Mesendoderm (in vitro differentiated cells): ENCODE results near the gene HS1BP3.

Experiments
- DNase-seq: peaks from one replicate; pipeline ENCODE4 v3.0.0; 2013
- H2AK5ac ChIP-seq: 2 replicates; pipeline ENCODE4 v1.6.1; 2013; ENCODE audit warnings: low read length, inconsistent platforms
- H2BK120ac ChIP-seq: 2 replicates; pipeline ENCODE4 v1.6.1; 2013; ENCODE audit warnings: low read depth, mild to moderate bottlenecking, low read length, moderate library complexity, mixed read lengths
- H2BK15ac ChIP-seq: replicated peaks from 2 replicates; pipeline ENCODE4 v1.6.1; 2013; ENCODE audit warnings: low read depth, mild to moderate bottlenecking, moderate library complexity
- H2BK5ac ChIP-seq: 2 replicates; pipeline ENCODE4 v1.6.1; 2013; ENCODE audit warnings: low read length, inconsistent platforms
- H3K18ac ChIP-seq: 2 replicates; pipeline ENCODE4 v1.6.1; 2013; ENCODE audit warnings: mild to moderate bottlenecking, low read length, mixed read lengths
- H3K23ac ChIP-seq: one replicate; pipeline ENCODE4 v1.6.1; 2013; ENCODE audit warnings: low read length
- H3K27ac ChIP-seq: 2 replicates; pipeline ENCODE4 v1.5.1; 2013; ENCODE audit warnings: low read depth, mild to moderate bottlenecking, inconsistent platforms, low read length, moderate library complexity
- H3K27me3 ChIP-seq: 2 replicates; pipeline ENCODE4 v1.6.1; 2013; ENCODE audit warnings: low read length, control low read depth, mild to moderate bottlenecking, inconsistent platforms; ENCODE audit not compliant: insufficient read depth, poor library complexity
- H3K36me3 ChIP-seq: 2 replicates; pipeline ENCODE4 v1.6.1; 2013; ENCODE audit warnings: low read length, inconsistent platforms; ENCODE audit not compliant: control insufficient read depth, insufficient read depth
- H3K4ac ChIP-seq: one replicate; pipeline ENCODE4 v1.6.1; 2013; ENCODE audit warnings: low read depth, mild to moderate bottlenecking, low read length, moderate library complexity
- H3K4me1 ChIP-seq: 2 replicates; pipeline ENCODE4 v1.6.1; 2013; ENCODE audit warnings: low read depth, low read length, inconsistent platforms; ENCODE audit not compliant: control insufficient read depth
- H3K4me2 ChIP-seq: 2 replicates; pipeline ENCODE4 v1.6.1; 2013; ENCODE audit warnings: low read length
- H3K4me3 ChIP-seq: 2 replicates; pipeline ENCODE4 v1.5.1; 2013; ENCODE audit warnings: mild to moderate bottlenecking, low read length
- H3K56ac ChIP-seq: one replicate; pipeline ENCODE4 v1.6.1; 2013; ENCODE audit warnings: low read length
- H3K79me1 ChIP-seq: 2 replicates; pipeline ENCODE4 v1.6.1; 2013; ENCODE audit warnings: low read length, inconsistent platforms
- H3K79me2 ChIP-seq: 2 replicates; pipeline ENCODE4 v1.6.1; 2013; ENCODE audit warnings: mild to moderate bottlenecking, low read length; ENCODE audit not compliant: control insufficient read depth, insufficient read depth
- H3K9ac ChIP-seq: 2 replicates; pipeline ENCODE4 v1.6.1; 2013; ENCODE audit warnings: low read length, inconsistent platforms
- H4K5ac ChIP-seq: one replicate; pipeline ENCODE4 v1.6.1; 2013; ENCODE audit warnings: low read length
- H4K8ac ChIP-seq: one replicate; pipeline ENCODE4 v1.6.1; 2013; ENCODE audit warnings: low read depth, mild to moderate bottlenecking, control low read depth, low read length, moderate library complexity
- WGBS: extraction: QIAGEN DNeasy Blood & Tissue Kit; methylation state at CpG from one replicate; pipeline ENCODE4 v1.1.7; 2013; ENCODE audit warnings: low lambda C conversion rate, missing lambda C conversion rate; ENCODE audit not compliant: insufficient coverage; ENCODE audit errors: extremely low coverage; 5-methylcytosine and 5-hydroxymethylcytosine counted together

HS1BP3 gene

DNA sequence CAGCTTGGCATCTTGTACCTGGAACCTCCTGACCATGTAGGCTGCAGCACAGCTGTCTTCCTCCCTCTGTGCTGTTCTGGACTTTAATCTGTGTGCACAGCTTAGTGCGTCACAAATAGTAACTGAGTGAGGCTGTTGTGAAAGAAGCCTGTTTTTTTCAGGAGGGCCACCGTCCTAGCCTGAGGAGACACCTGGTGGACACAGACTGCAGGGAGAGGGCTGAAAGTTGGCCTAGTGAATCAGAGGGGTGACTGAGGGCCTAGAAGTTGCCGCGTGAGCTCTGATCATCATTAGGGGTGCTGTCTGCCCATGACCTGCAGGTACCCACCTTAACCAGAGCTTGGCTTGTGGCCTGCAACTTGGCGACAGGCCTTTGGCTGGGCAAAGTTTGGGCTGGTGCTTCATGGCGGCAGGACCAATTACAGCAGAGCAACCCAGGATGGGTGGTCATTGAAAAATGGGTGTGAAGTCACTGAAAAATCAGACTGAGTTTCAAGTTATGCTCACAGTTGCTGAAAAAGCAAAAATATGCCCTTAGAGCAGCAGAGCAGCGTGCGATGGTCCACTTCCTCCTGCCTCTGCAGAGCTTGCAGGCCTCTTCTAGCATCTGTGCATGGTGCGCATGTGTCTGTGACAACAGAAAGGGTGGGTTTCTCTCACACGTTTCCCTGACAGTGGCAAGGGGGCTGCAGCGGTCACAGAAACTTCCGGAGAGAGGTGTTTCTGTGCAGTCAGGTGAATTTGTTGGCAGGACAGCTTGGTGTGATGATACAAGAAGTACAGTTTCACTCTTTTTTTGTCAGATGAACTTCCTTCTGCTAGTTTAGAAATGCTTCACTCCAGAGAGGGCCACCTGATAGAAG lies 25.7 kb upstream of the HS1BP3 start:
- Histone ChIP-seq H2BK15ac (no peak overlapping the region), H3K79me2 (no peaks in the 10 kb centered on the region), H3K36me3 (no peaks in the 10 kb centered on the region), H3K4me1 (peaks cover 5% of the 10 kb centered on the region), H3K4me2 (no peak overlapping the region), H2BK5ac (no peak overlapping the region), H3K27ac (no peak overlapping the region), H4K8ac (no peak overlapping the region), H3K56ac (no peak overlapping the region), H3K27me3 (peaks cover 7% of the 10 kb centered on the region), H4K5ac (no peak overlapping the region), H3K18ac (no peak overlapping the region), H2AK5ac (no peak overlapping the region), H2BK120ac (no peak overlapping the region), H3K79me1 (no peaks in the 10 kb centered on the region), H3K23ac (no peak overlapping the region), H3K4ac (no peak overlapping the region), H3K9ac (no peak overlapping the region), H3K4me3 (no peak overlapping the region)
- no peak for DNase-seq
- WGBS: no CpG with 5 or more reads among the region's 12 CpGs

DNA sequence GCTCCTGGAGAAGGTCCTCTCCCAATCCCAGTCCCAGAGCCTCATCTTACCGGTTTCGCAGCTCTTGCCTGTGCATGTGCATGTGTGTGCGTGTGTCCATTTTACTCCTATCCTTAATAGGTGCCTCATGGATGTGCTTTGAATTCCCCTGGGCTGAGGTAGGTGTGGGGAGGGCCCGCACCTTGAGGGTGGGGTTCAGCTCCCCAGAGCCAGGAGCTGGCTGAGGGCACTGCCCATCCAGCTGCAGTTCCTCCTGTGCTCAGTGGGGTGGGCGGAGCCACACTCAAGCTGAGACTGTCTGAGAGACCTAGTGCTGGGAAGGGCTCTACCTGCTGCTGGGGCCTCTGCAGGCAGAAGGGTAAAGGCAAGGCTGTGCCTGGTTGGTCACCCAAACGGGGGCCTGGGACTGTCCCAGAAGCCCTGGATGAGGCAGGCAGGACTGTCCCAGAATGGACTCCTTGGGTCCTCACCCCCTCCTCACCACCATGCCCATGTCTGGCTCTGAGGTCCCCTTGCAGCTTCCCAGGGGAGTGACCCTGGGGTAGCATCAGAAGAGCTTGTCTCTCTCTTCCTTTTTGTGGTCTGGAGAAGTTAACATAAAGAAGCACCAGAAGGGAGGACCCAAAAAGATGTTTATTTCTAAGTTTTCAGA lies 24.9 kb upstream of the HS1BP3 start:
- Histone ChIP-seq H2BK5ac (no peak overlapping the region), H2AK5ac (no peak overlapping the region), H3K27me3 (peaks cover 13% of the 10 kb centered on the region), H3K79me1 (no peaks in the 10 kb centered on the region), H3K23ac (no peak overlapping the region), H4K5ac (no peak overlapping the region), H3K4ac (no peak overlapping the region), H3K18ac (no peak overlapping the region), H3K56ac (no peak overlapping the region), H3K4me2 (no peak overlapping the region), H3K4me1 (peaks cover 7% of the 10 kb centered on the region), H3K27ac (no peak overlapping the region), H3K4me3 (no peak overlapping the region), H2BK15ac (no peak overlapping the region), H3K36me3 (no peaks in the 10 kb centered on the region), H4K8ac (no peak overlapping the region), H2BK120ac (no peak overlapping the region), H3K9ac (no peak overlapping the region), H3K79me2 (no peaks in the 10 kb centered on the region)
- no peak for DNase-seq
- no CpG with 5 or more reads among the region's 6 CpGs for WGBS

DNA sequence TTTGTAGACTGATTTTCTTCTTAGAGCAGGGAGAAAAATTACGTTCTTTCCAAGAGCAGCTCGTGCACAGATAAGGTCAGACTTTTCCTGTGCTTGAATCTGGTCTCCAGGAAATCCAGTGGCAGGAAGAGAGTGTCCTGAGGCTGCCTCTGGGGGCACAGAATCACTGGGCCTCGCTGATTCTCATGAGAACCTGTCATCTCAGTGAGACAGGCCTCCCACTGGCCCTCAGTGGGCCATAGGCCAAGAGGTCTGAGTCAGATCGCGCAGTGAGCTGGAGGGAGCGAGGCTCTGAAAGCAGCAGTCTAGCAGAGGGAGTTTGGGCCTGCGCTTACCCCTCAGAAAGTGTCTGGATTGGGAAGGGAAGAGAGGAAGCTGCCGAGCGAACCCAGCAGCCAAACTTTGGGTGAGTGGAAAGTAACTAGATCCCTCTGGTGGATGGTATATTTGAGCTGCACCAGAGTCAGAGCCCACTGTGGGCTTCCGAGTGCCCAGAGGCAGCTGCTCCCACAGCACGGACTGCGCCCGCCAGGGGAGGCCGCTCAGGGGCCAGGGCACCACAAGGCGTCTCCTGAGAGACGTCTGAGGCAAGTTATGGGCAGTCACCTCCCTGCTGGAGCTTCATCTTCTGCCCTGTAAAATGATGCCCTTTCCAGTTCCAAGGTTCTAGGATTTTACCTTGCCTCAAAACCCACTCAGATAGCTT lies 24.2 kb upstream of the HS1BP3 start:
- no peak overlapping the region for H3K4ac ChIP-seq
- H4K5ac ChIP-seq: no peak overlapping the region
- H3K27ac ChIP-seq: no peak overlapping the region
- no peak overlapping the region for H2AK5ac ChIP-seq
- no peaks in the 10 kb centered on the region for H3K36me3 ChIP-seq
- no peaks in the 10 kb centered on the region for H3K79me2 ChIP-seq
- H3K56ac ChIP-seq: no peak overlapping the region
- no peak overlapping the region for H3K9ac ChIP-seq
- DNase-seq: peak; percentile 42
- peaks cover 7% of the 10 kb centered on the region for H3K4me1 ChIP-seq
- no peaks in the 10 kb centered on the region for H3K79me1 ChIP-seq
- no peak overlapping the region for H2BK15ac ChIP-seq
- H4K8ac ChIP-seq: no peak overlapping the region
- no peak overlapping the region for H2BK5ac ChIP-seq
- H2BK120ac ChIP-seq: no peak overlapping the region
- WGBS: no CpG with 5 or more reads among the region's 16 CpGs
- no peak overlapping the region for H3K4me3 ChIP-seq
- H3K4me2 ChIP-seq: no peak overlapping the region
- no peak overlapping the region for H3K23ac ChIP-seq
- H3K27me3 ChIP-seq: peaks cover 20% of the 10 kb centered on the region
- H3K18ac ChIP-seq: no peak overlapping the region

DNA sequence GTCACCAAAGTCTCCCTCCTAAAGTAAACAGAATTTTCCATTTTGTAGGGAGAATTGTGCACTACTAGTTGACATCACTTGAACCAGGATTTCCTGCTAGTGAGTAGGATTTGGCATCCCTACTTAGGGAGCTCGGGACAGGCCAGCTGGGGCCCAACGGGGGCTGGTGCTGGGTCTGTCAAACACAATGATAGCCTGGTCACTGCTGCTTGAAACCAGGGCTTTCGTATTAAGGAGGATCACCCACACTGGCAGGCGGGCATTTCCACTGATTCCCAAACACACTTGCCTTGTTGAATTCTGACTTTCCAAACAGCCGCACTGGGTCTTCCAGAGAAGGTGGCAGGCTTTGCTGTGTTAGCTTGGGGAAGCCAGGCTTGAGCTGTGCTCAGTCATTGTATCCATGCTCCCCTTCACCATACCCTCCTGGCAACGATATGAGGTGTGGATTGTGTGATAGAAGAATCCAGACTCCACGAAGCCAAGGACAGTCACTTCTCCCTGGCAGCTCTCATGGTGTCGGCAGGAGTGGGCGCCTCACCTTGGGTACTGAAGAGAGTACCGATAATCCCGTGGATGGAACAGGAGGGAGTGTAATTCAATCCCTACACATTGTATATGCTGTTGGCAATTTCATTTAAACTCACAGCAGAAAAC lies 23.5 kb upstream of the HS1BP3 start:
- H3K4me2 ChIP-seq: no peak overlapping the region
- H3K56ac ChIP-seq: no peak overlapping the region
- H4K8ac ChIP-seq: no peak overlapping the region
- no peak overlapping the region for H4K5ac ChIP-seq
- no peak for DNase-seq
- H3K4me1 ChIP-seq: peaks cover 7% of the 10 kb centered on the region
- no peaks in the 10 kb centered on the region for H3K36me3 ChIP-seq
- H3K27me3 ChIP-seq: peaks cover 27% of the 10 kb centered on the region
- H3K23ac ChIP-seq: no peak overlapping the region
- no peaks in the 10 kb centered on the region for H3K79me2 ChIP-seq
- no peak overlapping the region for H2BK120ac ChIP-seq
- no peak overlapping the region for H3K9ac ChIP-seq
- no peak overlapping the region for H2BK5ac ChIP-seq
- H3K4ac ChIP-seq: no peak overlapping the region
- H3K27ac ChIP-seq: no peak overlapping the region
- H3K18ac ChIP-seq: no peak overlapping the region
- no peak overlapping the region for H3K4me3 ChIP-seq
- H2AK5ac ChIP-seq: no peak overlapping the region
- no peak overlapping the region for H2BK15ac ChIP-seq
- H3K79me1 ChIP-seq: no peaks in the 10 kb centered on the region
- WGBS: no CpG with 5 or more reads among the region's 11 CpGs

DNA sequence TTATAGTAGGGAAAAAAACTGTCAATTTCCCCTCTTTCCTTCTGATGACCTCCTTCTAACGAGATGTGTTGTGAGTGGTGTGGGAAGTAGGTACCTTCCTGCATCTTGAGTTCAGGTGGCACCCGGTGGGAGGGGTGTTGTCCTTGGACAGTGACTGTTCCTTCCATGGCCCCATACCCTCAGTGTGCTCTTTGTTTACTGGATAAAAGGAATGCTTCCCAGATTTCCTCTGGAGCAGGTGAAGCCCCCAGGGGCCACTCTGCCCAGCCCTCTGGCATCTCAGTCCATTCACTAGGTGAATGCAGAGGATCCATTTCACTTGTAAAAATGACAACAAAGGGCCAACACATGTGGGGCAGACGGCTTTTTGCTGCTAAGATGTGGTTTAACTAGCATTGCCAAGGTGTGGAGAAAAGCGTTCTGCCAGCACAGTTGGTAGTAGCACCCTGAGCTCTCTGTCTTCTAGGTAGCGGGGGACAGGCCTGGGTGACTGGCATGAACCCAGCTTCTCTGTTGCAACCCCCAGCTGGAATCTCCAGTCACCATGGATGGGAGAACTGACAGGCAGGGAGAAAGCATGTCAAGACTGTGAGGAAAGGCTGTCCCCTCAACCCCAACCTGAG lies 22.9 kb upstream of the HS1BP3 start:
- DNase-seq: no peak
- no peak overlapping the region for H3K23ac ChIP-seq
- WGBS: no CpG with 5 or more reads among the region's 5 CpGs
- H3K27ac ChIP-seq: no peak overlapping the region
- peaks cover 7% of the 10 kb centered on the region for H3K4me1 ChIP-seq
- H3K36me3 ChIP-seq: no peaks in the 10 kb centered on the region
- peaks cover 34% of the 10 kb centered on the region for H3K27me3 ChIP-seq
- H2BK15ac ChIP-seq: no peak overlapping the region
- no peak overlapping the region for H4K5ac ChIP-seq
- no peak overlapping the region for H3K4me2 ChIP-seq
- no peak overlapping the region for H2BK120ac ChIP-seq
- no peak overlapping the region for H3K4me3 ChIP-seq
- no peaks in the 10 kb centered on the region for H3K79me2 ChIP-seq
- H3K18ac ChIP-seq: no peak overlapping the region
- no peak overlapping the region for H2BK5ac ChIP-seq
- H4K8ac ChIP-seq: no peak overlapping the region
- H2AK5ac ChIP-seq: no peak overlapping the region
- H3K9ac ChIP-seq: no peak overlapping the region
- no peak overlapping the region for H3K4ac ChIP-seq
- H3K79me1 ChIP-seq: no peaks in the 10 kb centered on the region
- no peak overlapping the region for H3K56ac ChIP-seq
